HepG2 (cell line): ENCODE data around the gene PSORS1C1. TPM values are rescaled to one million over a fixed set of nuclear protein-coding genes. Genes with fewer than 3 reads are reported as not detected.

Source experiments
- AKNA ChIP-seq: sonication (generic); formaldehyde crosslinking; IDR thresholded peaks from 2 replicates; pipeline ENCODE4 v1.4.0; 2020; ENCODE audit warnings: missing genetic modification reagents, borderline replicate concordance
- GZF1 ChIP-seq: sonication (generic); formaldehyde crosslinking; IDR thresholded peaks from 2 replicates; pipeline ENCODE4 v1.5.1; 2020; ENCODE audit warnings: mild to moderate bottlenecking, missing genetic modification reagents
- LBX2 ChIP-seq: sonication (generic); formaldehyde crosslinking; IDR thresholded peaks from 2 replicates; pipeline ENCODE4 v1.5.0; 2020; ENCODE audit warnings: missing genetic modification reagents, mild to moderate bottlenecking, borderline replicate concordance
- MBNL3 ChIP-seq: fragments of 250-450 bp; sonication (Bioruptor Pico); conservative IDR thresholded peaks from 2 replicates; pipeline ENCODE4 v1.8.0; 2022; ENCODE audit warnings: mild to moderate bottlenecking, inconsistent platforms
- MIXL1 ChIP-seq: IDR thresholded peaks from 2 replicates; pipeline ENCODE4 v1.6.1; 2016
- NFE2L2 ChIP-seq: fragments of 150-350 bp; IDR thresholded peaks from 2 replicates; pipeline ENCODE4 v1.6.1; 2014; ENCODE audit warnings: low read length
- PRPF4 ChIP-seq: fragments of 200-400 bp; formaldehyde crosslinking; IDR thresholded peaks from 2 replicates; pipeline ENCODE4 v1.6.1; 2016; ENCODE audit warnings: low read length, low read depth; ENCODE audit not compliant: poor library complexity, severe bottlenecking
- RFXANK ChIP-seq: IDR thresholded peaks from 2 replicates; pipeline ENCODE4 v1.6.1; 2016
- SOX5 ChIP-seq: IDR thresholded peaks from 2 replicates; pipeline ENCODE4 v1.6.1; 2016; ENCODE audit warnings: borderline replicate concordance
- STAG1 ChIP-seq: sonication (generic); formaldehyde crosslinking; IDR thresholded peaks from 2 replicates; pipeline ENCODE4 v1.4.0; 2020; ENCODE audit warnings: missing genetic modification reagents
- TBL1XR1 ChIP-seq: fragments of 150-350 bp; IDR thresholded peaks from 2 replicates; pipeline ENCODE4 v1.6.1; 2014; ENCODE audit warnings: borderline replicate concordance, low read length; ENCODE audit not compliant: partially characterized antibody
- ZBTB2 ChIP-seq: sonication (generic); formaldehyde crosslinking; IDR thresholded peaks from 2 replicates; pipeline ENCODE4 v1.8.0; 2022; ENCODE audit warnings: low read depth, missing genetic modification reagents
- ZIK1 ChIP-seq: sonication (generic); formaldehyde crosslinking; IDR thresholded peaks from 2 replicates; pipeline ENCODE4 v1.5.0; 2020; ENCODE audit warnings: mild to moderate bottlenecking, low read depth, missing genetic modification reagents, borderline replicate concordance
- ZNF180 ChIP-seq: sonication (generic); formaldehyde crosslinking; IDR thresholded peaks from 2 replicates; pipeline ENCODE4 v1.4.0; 2020; ENCODE audit warnings: low read depth, missing genetic modification reagents, borderline replicate concordance
- ZNF513 ChIP-seq: sonication (generic); formaldehyde crosslinking; conservative IDR thresholded peaks from 2 replicates; pipeline ENCODE4 v1.5.0; 2020; ENCODE audit warnings: missing genetic modification reagents
- ZNF556 ChIP-seq: sonication (generic); formaldehyde crosslinking; IDR thresholded peaks from 2 replicates; pipeline ENCODE4 v1.4.0; 2020; ENCODE audit warnings: mild to moderate bottlenecking, missing genetic modification reagents, borderline replicate concordance
- ZNF746 ChIP-seq: sonication (generic); formaldehyde crosslinking; IDR thresholded peaks from 2 replicates; pipeline ENCODE4 v1.8.0; 2022; ENCODE audit warnings: mild to moderate bottlenecking, missing genetic modification reagents
- polyA plus RNA-seq, 8 experiments: library from polyadenylated mRNA; depleted of rRNA in 3 of 8; stranded (reverse) in 7 of 8; unstranded in 1 of 8; fragments of >200 nt; fragmentation: Illumina TruSeq in 4 of 8; extraction: Trizol in 4 of 8; gene quantifications; 2 replicates each; pipeline versions ENCODE4 v1.2.1 to v1.2.3, GENCODE V29; 2011 to 2016; ENCODE audit warnings: low read depth in 4 of 8, missing spikeins in 1 of 8, mixed read lengths in 1 of 8; ENCODE audit not compliant: insufficient read depth in 1 of 8
- total RNA-seq, 5 experiments: library from RNA; depleted of rRNA; stranded (reverse); fragments of >200 nt; fragmentation: Illumina TruSeq; extraction: Trizol; gene quantifications; 2 replicates each; pipeline ENCODE4 v1.2.3, GENCODE V29; 2016; ENCODE audit warnings: low read depth in 1 of 5

The PSORS1C1 gene
- total and polyA plus RNA-seq, 2 of the 13 experiments (the other 11 are each of a cell fraction or from before 2014, with no cell fraction given) = 0.01 to 0.02 TPM

GRCh38 chr6:31158140-31158862 lies 43.7 kb downstream of the PSORS1C1 start, which contains the start of gene TCF19 (continued):
- TF ChIP-seq STAG1 (CRISPR knock-in tag) (no peak), GZF1 (CRISPR knock-in tag) (no peak), MBNL3 (no peak), MIXL1 (peak; percentile 19; the same call in 1 of the 2 replicates), SOX5 (CRISPR knock-in tag) (no peak), NFE2L2 (no peak), ZNF556 (no peak; the same call in 1 of the 2 replicates), TBL1XR1 (no peak), ZNF746 (CRISPR knock-in tag) (no peak), LBX2 (CRISPR knock-in tag) (0 out of 2 replicates have a peak, but pooled peaks have one; percentile 5), PRPF4 (no peak), ZBTB2 (no peak; the same call in 1 of the 2 replicates), ZNF513 (CRISPR knock-in tag) (no peak), ZNF180 (CRISPR knock-in tag) (no peak), AKNA (no peak), ZIK1 (CRISPR knock-in tag) (no peak), RFXANK (no peak)
